GM23248 (cell line): ENCODE measurements around the gene TEX44.

Experiments
- EZH2 ChIP-seq: fragments of 200-600 bp; sonication (generic); IDR thresholded peaks from 2 replicates; pipeline ENCODE4 v1.6.1; 2018; ENCODE audit warnings: antibody characterized with exemption, mild to moderate bottlenecking; ENCODE audit not compliant: insufficient read depth, poor library complexity, severe bottlenecking
- EZH2phosphoT487 ChIP-seq: fragments of 200-600 bp; sonication (generic); IDR thresholded peaks from 2 replicates; pipeline ENCODE4 v1.6.1; 2018; ENCODE audit warnings: antibody characterized with exemption, moderate library complexity, mild to moderate bottlenecking, low read depth; ENCODE audit not compliant: insufficient read depth

GRCh38 chr2:231568098-231568784 lies 24.4 kb upstream of the TEX44 start:
- TF ChIP-seq EZH2 (no peak), EZH2phosphoT487 (no peak)
